ENCODE data around the gene RNF8. TPM values are rescaled to one million over a fixed set of nuclear protein-coding genes. Genes with fewer than 3 reads are reported as not detected.

The RNF8 gene, protein sequence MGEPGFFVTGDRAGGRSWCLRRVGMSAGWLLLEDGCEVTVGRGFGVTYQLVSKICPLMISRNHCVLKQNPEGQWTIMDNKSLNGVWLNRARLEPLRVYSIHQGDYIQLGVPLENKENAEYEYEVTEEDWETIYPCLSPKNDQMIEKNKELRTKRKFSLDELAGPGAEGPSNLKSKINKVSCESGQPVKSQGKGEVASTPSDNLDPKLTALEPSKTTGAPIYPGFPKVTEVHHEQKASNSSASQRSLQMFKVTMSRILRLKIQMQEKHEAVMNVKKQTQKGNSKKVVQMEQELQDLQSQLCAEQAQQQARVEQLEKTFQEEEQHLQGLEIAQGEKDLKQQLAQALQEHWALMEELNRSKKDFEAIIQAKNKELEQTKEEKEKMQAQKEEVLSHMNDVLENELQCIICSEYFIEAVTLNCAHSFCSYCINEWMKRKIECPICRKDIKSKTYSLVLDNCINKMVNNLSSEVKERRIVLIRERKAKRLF
- total RNA-seq: 18.7 and 28.8 TPM in 2 replicates

DNA sequence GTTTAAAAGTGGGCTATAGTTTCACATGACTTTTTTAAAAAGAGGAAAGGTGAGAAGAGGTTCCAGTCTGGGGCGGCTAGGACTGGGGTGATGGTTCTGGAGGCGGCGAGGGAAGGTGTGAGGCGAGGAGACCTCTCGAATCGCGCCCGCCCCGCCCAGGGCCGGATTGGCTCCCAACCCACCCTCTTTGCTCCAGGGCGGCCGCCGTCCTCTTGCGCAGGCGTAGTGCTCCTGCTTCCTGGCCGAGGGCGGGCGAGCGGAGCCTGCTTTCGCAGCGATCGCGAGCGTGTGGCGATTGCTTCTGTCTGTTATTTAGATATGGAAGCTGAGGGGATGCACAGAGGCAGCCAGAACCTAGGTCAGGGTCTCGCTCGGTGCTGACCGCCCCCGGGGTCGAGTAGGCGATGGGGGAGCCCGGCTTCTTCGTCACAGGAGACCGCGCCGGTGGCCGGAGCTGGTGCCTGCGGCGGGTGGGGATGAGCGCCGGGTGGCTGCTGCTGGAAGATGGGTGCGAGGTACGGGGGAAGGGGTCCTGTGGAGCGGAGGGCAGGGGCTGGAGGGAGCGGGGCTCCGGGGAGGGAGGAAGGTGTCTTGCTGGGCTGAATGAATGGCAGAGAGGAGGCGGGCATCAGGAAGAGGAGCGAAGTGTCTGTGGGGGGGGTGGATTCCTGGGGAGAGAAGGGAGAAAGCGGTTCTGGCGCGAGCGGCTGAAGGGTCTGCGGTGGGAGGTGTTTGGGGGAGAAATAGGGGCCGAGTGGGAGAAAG, at the start of gene RNF8:
Gene RNF8, plus strand, starts transcription at position 223 of the 765 bp plus-strand sequence. Its CDS starts 182 bp downstream, at position 405.

DNA sequence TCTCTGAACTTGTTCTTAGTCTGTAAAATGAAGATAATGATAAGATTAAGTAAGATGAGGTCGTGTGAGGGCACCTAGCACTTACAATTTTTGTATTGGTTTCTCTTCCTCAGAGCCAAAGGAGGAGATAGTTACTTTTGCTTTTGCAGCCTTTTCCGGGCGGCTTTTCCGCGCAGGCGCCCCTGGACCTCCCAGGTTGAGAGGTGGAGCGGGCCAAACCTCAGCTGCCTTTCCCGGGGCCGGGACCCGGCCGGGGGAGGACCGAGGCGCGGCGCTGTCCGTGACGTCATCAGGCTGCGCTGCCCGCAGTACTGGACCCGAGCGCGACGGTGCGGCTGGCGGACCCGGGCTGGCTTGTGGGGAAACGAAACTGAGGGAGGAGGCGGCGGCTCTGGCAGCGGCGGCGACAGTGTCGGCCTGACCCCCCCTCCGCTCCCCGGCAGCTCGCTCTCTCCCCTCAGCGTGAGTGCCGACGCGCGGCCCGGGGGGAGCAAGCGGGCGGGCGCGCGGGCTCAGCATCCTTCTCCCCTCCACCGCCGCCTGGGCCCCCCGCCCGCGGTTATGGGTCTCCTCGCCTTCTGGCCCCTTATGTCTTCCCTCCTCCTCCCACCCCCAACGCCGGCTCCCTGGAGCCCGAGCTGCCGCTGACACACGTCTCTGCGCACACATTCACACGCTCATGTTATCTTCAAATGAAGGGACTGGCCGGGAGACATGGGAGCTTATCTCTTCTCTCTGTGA, 79.3 kb downstream of the RNF8 start, which contains the start of gene CMTR1:
Gene CMTR1, plus strand, starts transcription at position 306 of the 741 bp plus-strand sequence. CDS start 2,409 bp downstream, outside the sequence.

Other genes starting within 250 kb of the RNF8 start
- gene PIM1, start 183.8 kb upstream of the RNF8 start, total RNA-seq: 33.9 and 41.0 TPM in 2 replicates
- 6.9 and 9.9 TPM in 2 replicates for gene TBC1D22B, start 96.2 kb upstream of the RNF8 start, total RNA-seq
- gene TMEM217, start 95.8 kb upstream of the RNF8 start, total RNA-seq: 0.46 and 1.2 TPM in 2 replicates
- 12.8 and 20.1 TPM in 2 replicates for gene CMTR1, start 79.2 kb downstream of the RNF8 start, total RNA-seq
- gene CCDC167, start 145.9 kb downstream of the RNF8 start, total RNA-seq: 43.1 and 124 TPM in 2 replicates